ENCODE measurements around the gene ABCG5. TPM values are rescaled to one million over a fixed set of nuclear protein-coding genes. Genes with fewer than 3 reads are reported as not detected.
A peak's percentile ranks its signal among the peaks of the same experiment; 100 is the strongest.

ABCG5 gene
- total RNA-seq, 4 donors from 2014 or later: not detected

- H3K4me1 ChIP-seq: peaks cover 8% of the 10 kb centered on the region
- peak; percentile 92 to 93 for DNase-seq (ENCODE audit: low spot score in 2 of 2)
- H3K4me3 ChIP-seq: peak within 1 kb of the TSS; percentile 85
- WGBS: under 1% methylated on average over 30 of the region's 31 CpGs
- no peaks in the 10 kb centered on the region for H3K9me3 ChIP-seq
- no peaks in the 10 kb centered on the region for H3K27me3 ChIP-seq
- H3K27ac ChIP-seq: peak within 1 kb of the TSS; percentile 89
- TF ChIP-seq POLR2A (IDR thresholded peaks at IDR 0.05): peak in 1 of 2 donors; percentile 27
- no peak for TF ChIP-seq EP300 (IDR thresholded peaks at IDR 0.05)
- TF ChIP-seq POLR2AphosphoS5 (IDR thresholded peaks at IDR 0.05): peak in 1 of 3 donors; percentile 66
- peaks cover 17% of the 10 kb centered on the region for H3K36me3 ChIP-seq
Observed at GRCh38 chr2:43773876-43774613, 64.6 kb downstream of the ABCG5 start, which contains the start of gene DYNC2LI1. Gene DYNC2LI1, plus strand, starts transcription at chr2:43774039. Its CDS starts 100 bp downstream, at chr2:43774139.

GRCh38 chr2:43766006-43766405, 72.6 kb downstream of the ABCG5 start:
- Histone ChIP-seq H3K36me3 (peaks cover 11% of the 10 kb centered on the region), H3K9me3 (no peaks in the 10 kb centered on the region), H3K27me3 (no peaks in the 10 kb centered on the region), H3K4me3 (no peak overlapping the region), H3K27ac (no peak overlapping the region), H3K4me1 (peaks cover 11% of the 10 kb centered on the region)
- no peak for DNase-seq (ENCODE audit: low spot score in 2 of 2)
- 81% methylated on average over 4 of the region's 4 CpGs for WGBS
- TF ChIP-seq POLR2AphosphoS5 (IDR thresholded peaks at IDR 0.05) (no peak), CTCF (IDR thresholded peaks at IDR 0.05) (no peak), EP300 (IDR thresholded peaks at IDR 0.05) (no peak), POLR2A (IDR thresholded peaks at IDR 0.05) (no peak)

- Histone ChIP-seq H3K9me3 (no peaks in the 10 kb centered on the region), H3K4me1 (peaks cover 20% of the 10 kb centered on the region), H3K4me3 (no peak overlapping the region), H3K36me3 (peaks cover 11% of the 10 kb centered on the region), H3K27ac (peak overlapping the region; percentile 75), H3K27me3 (no peaks in the 10 kb centered on the region)
- WGBS: 33% methylated on average over 1 of the region's 1 CpG
- TF ChIP-seq CTCF (IDR thresholded peaks at IDR 0.05) (no peak), POLR2AphosphoS5 (IDR thresholded peaks at IDR 0.05) (no peak), POLR2A (IDR thresholded peaks at IDR 0.05) (no peak)
- DNase-seq (ENCODE audit: low spot score in 2 of 2): no peak
Observed at GRCh38 chr2:43764086-43764705, 74.4 kb downstream of the ABCG5 start.

GRCh38 chr2:43763091-43763490, 75.5 kb downstream of the ABCG5 start:
- DNase-seq (ENCODE audit: low spot score in 2 of 2): no peak
- H3K36me3 ChIP-seq: peaks cover 11% of the 10 kb centered on the region
- TF ChIP-seq POLR2A (IDR thresholded peaks at IDR 0.05): no peak
- no peak for TF ChIP-seq CTCF (IDR thresholded peaks at IDR 0.05)
- TF ChIP-seq EP300 (IDR thresholded peaks at IDR 0.05): no peak
- TF ChIP-seq POLR2AphosphoS5 (IDR thresholded peaks at IDR 0.05): no peak
- no peak overlapping the region for H3K27ac ChIP-seq
- peaks cover 31% of the 10 kb centered on the region for H3K4me1 ChIP-seq
- H3K27me3 ChIP-seq: no peaks in the 10 kb centered on the region
- WGBS: 96% methylated on average over 2 of the region's 2 CpGs
- H3K9me3 ChIP-seq: no peaks in the 10 kb centered on the region
- no peak overlapping the region for H3K4me3 ChIP-seq

Other genes with a start within 250 kb of the ABCG5 start
- 10 to 100 TPM; 26.2 to 58.3 (median 29.7) TPM for gene THADA, start 242.8 kb downstream of the ABCG5 start, total RNA-seq
- gene PLEKHH2, start 201.6 kb downstream of the ABCG5 start, total RNA-seq: 10 to 100 TPM in 2 of 4 donors, 1 to 10 TPM in 2; 6.8 to 77.3 (median 11.5) TPM
- gene C1GALT1C1L, start 162.4 kb downstream of the ABCG5 start, total RNA-seq: under 1 TPM in 1 of 4 donors, not detected in 3; 0.44 TPM
- gene DYNC2LI1, start 64.8 kb downstream of the ABCG5 start, total RNA-seq: 10 to 100 TPM in 3 of 4 donors, 1 to 10 TPM in 1; 9.8 to 48.9 (median 21.2) TPM
- not detected for gene ABCG8, start 132 bp upstream of the ABCG5 start, total RNA-seq
- gene LRPPRC, start 157.2 kb upstream of the ABCG5 start, total RNA-seq: 10 to 100 TPM; 45.1 to 74.7 (median 46.6) TPM

All from suprapubic skin (tissue), 4 donors.